Stimulated activated effector memory CD8-positive, alpha-beta T cell treated with anti-CD3 and anti-CD28 coated beads, Interleukin-12 subunit alpha, Interleukin-12 subunit beta, amount 100 ng/mL, for 72 hours (primary cell): Measurements from ENCODE around the gene GCKR.
"Not testable (repeated sequence)": the region's sequence is repeated elsewhere in the genome, so short reads cannot be mapped to it uniquely, and the experiment has no call there.

Source experiments
- ATAC-seq: fragments of 150-1000 bp; cut with Tn5 transposase; 2 replicates; pipeline ENCODE4 v1.10.0; 2021
- DNase-seq, 2 donors: peaks; one replicate each; pipeline ENCODE4 v3.0.0; 2021 to 2022; ENCODE audit warnings: low spot score in 2 of 2
- H3K27ac Mint-ChIP-seq: one replicate; pipeline ENCODE4 v1.8.0; 2022; ENCODE audit warnings: mild to moderate bottlenecking, mixed read lengths
- H3K36me3 Mint-ChIP-seq: one replicate; pipeline ENCODE4 v1.8.0; 2022; ENCODE audit warnings: mild to moderate bottlenecking, mixed read lengths
- H3K4me1 Mint-ChIP-seq: one replicate; pipeline ENCODE4 v1.8.0; 2022; ENCODE audit warnings: mixed read lengths
- H3K4me3 Mint-ChIP-seq: one replicate; pipeline ENCODE4 v1.8.0; 2022; ENCODE audit warnings: mild to moderate bottlenecking, mixed read lengths
- H3K9me3 Mint-ChIP-seq: one replicate; pipeline ENCODE4 v1.8.0; 2022; ENCODE audit warnings: mixed read lengths

Gene GCKR

GRCh38 chr2:27539649-27540048 is 43.0 kb downstream of the GCKR start:
- DNase-seq, H3K4me1 Mint-ChIP-seq, H3K4me3 Mint-ChIP-seq, H3K27ac Mint-ChIP-seq, H3K36me3 Mint-ChIP-seq, H3K9me3 Mint-ChIP-seq, ATAC-seq: not testable (repeated sequence)

DNA sequence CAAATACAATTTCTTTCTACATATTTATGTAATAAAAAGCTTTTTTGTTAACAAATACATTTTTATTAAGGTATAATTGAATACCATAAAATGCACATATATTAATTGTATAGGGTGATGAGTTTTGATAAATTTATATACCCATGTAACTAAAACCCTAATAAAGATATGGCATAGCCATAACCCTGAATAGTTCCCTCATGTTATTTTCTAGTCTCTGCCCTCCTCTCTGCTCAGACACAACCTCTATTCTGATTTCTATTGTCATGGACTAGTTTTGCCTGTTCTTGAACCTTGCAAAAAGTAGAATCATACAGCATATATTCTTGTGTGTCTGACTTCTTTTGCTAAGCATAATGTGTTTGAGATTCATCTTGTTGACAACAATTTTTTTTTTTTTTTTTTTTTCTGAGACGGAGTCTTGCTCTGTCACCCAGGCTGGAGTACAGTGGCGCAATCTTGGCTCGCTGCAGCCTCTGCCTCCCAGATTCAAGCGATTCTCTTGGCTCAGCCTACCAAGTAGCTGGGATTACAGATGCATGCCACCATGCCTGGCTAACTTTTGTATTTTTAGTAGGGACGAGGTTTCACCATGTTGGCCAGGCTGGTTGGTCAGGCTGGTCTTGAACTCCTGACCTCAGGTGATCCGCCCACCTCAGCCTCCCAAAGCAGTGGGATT is 47.6 kb downstream of the GCKR start:
- Mint-ChIP-seq H3K27ac (no peak overlapping the region), H3K4me1 (no peaks in the 10 kb centered on the region), H3K9me3 (no peaks in the 10 kb centered on the region), H3K36me3 (no peaks in the 10 kb centered on the region), H3K4me3 (no peak overlapping the region)
- DNase-seq: no peak
- ATAC-seq: no peak

- H3K27ac Mint-ChIP-seq: no peak overlapping the region
- H3K36me3 Mint-ChIP-seq: no peaks in the 10 kb centered on the region
- ATAC-seq (peak; percentile 88), DNase-seq (no peak)
- no peaks in the 10 kb centered on the region for H3K9me3 Mint-ChIP-seq
- no peaks in the 10 kb centered on the region for H3K4me1 Mint-ChIP-seq
- H3K4me3 Mint-ChIP-seq: no peak overlapping the region
Measured at GRCh38 chr2:27545348-27546141, 48.9 kb downstream of the GCKR start.

DNA sequence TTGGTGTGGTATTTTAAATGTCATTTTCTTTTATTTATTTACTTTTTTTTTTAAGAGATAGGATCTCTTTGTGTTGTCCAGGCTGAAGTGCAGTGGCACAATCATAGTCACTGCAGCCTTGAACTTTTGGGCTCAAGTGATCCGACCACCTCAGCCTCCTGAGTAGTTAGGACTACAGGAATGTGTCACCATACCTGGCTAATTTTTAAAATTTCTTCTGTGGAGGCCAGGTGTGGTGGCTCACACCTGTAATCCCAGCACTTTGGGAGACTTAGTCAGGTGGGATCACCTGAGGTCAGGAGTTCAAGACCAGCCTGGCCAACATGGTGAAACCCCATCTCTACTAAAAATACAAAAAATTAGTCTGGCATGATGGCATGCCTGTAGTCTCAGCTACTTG is 52.7 kb downstream of the GCKR start:
- DNase-seq: no peak
- H3K4me1 Mint-ChIP-seq: no peaks in the 10 kb centered on the region
- H3K36me3 Mint-ChIP-seq: no peaks in the 10 kb centered on the region
- H3K9me3 Mint-ChIP-seq: no peaks in the 10 kb centered on the region
- ATAC-seq: no peak
- H3K27ac Mint-ChIP-seq: no peak overlapping the region
- H3K4me3 Mint-ChIP-seq: no peak overlapping the region

- peak in 1 of 2 donors; percentile 7 for DNase-seq
- H3K9me3 Mint-ChIP-seq: no peaks in the 10 kb centered on the region
- no peaks in the 10 kb centered on the region for H3K36me3 Mint-ChIP-seq
- no peak overlapping the region for H3K27ac Mint-ChIP-seq
- no peaks in the 10 kb centered on the region for H3K4me1 Mint-ChIP-seq
- no peak overlapping the region for H3K4me3 Mint-ChIP-seq
- ATAC-seq: no peak
Measured at GRCh38 chr2:27551514-27551913, 54.9 kb downstream of the GCKR start.

DNA sequence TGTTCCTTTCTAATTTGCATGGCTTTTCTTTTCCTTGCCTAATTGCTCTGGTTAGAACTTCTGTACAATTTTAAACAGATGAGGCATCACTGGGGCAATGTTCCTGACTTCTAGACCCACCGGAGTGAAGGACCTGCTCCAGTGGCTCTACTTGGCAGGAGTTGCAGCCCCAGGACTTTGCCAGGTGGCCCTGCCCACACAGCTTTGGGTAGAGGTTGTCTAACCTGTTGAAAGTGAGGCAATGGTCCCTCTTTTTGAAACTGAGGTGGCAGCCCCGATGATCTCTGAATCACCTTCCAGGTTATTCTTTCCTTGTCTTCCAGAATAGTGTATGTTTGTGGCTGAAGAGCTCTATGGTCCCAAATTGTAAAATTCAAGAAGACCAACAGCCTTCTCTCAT is 56.3 kb downstream of the GCKR start:
- Mint-ChIP-seq H3K27ac (no peak overlapping the region), H3K9me3 (no peaks in the 10 kb centered on the region), H3K4me3 (no peak overlapping the region), H3K4me1 (no peaks in the 10 kb centered on the region), H3K36me3 (no peaks in the 10 kb centered on the region)
- DNase-seq (peak in 1 of 2 donors; percentile 22), ATAC-seq (no peak)

DNA sequence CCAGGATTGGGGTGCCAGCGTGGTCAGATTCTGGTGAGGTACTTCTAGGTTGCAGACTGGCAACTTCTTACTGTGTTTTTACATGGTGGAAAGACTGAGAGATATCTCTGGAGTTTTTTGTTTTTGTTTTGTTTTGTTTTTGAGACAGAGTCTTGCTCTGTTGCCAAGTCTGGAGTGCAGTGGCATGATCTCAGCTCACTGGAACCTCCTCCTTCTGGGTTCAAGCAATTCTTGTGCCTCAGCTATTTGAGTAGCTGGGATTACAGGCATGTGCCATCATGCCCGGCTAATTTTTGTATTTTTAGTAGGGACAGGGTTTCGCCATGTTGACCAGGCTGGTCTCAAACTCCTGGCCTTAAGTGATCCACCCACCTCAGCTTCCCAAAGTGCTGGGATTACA is 57.8 kb downstream of the GCKR start:
- H3K9me3 Mint-ChIP-seq, ATAC-seq, H3K27ac Mint-ChIP-seq, H3K4me3 Mint-ChIP-seq, H3K36me3 Mint-ChIP-seq, H3K4me1 Mint-ChIP-seq: not testable (repeated sequence)
- peak in 1 of 2 donors; percentile 6 for DNase-seq

DNA sequence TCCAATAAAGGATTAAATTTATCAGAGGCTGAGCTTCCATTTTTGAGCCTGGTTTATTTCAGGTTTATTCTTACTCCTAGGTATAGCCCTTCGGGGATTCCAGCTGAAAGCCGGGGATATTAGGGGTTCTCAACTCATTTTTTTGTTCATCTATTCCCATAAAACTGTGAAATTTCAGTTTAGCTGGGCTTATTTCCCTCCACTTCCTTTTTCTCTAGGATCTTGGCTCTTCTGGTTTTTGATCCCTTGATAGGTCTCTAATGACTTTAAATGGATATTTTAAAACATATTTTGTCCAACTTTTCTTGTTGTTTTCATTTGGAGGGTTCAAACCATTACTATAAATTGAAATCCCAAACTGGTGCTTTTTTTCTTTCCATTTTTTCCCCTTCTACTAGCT is 62.6 kb downstream of the GCKR start:
- Mint-ChIP-seq H3K27ac (no peak overlapping the region), H3K4me3 (no peak overlapping the region), H3K36me3 (no peaks in the 10 kb centered on the region), H3K4me1 (no peaks in the 10 kb centered on the region), H3K9me3 (no peaks in the 10 kb centered on the region)
- DNase-seq (no peak), ATAC-seq (no peak)

DNA sequence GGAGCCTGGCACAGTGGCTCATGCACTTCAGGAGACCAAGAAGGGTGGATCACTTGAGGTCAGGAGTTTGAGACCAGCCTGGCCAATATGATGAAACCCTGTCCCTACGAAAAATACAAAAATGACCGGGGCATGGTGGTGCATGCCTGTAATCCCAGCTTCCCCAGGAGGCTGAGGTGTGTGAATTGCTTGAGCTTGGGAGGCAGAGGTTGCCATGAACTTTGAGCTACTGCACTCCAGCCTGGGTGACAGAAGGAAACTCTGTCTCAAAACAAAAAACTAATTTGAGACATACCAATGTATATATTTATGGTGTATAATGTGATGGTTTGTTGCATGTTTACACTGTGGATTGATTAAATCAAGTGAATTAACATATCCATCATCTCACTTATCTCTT is 64.4 kb downstream of the GCKR start:
- Mint-ChIP-seq H3K9me3 (no peaks in the 10 kb centered on the region), H3K4me1 (no peaks in the 10 kb centered on the region), H3K4me3 (no peak overlapping the region), H3K36me3 (no peaks in the 10 kb centered on the region), H3K27ac (no peak overlapping the region)
- no peak for ATAC-seq
- DNase-seq: no peak

DNA sequence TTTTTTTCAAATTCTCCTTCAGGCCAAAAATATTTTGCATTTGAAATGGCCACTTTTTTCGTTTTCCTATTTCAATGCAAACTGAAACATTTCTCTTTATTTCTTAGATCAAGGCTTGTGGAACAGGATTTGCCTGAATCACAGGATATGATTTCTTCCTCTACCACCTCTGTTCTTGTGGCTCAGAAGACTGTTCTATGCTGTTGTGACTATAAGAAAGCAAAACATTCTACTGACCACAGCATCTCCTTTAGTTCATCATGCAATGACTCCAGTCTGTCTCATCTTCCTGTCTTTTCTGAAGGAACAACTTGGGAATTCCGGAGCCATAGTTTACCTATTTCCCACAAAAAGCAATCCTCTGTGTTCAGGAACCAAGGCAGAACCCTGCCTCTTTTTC is 70.0 kb downstream of the GCKR start:
- DNase-seq (peak in 1 of 2 donors; percentile 2), ATAC-seq (no peak)
- Mint-ChIP-seq H3K36me3 (no peaks in the 10 kb centered on the region), H3K4me1 (peaks cover 3% of the 10 kb centered on the region), H3K27ac (no peak overlapping the region), H3K9me3 (no peaks in the 10 kb centered on the region), H3K4me3 (no peak overlapping the region)

DNA sequence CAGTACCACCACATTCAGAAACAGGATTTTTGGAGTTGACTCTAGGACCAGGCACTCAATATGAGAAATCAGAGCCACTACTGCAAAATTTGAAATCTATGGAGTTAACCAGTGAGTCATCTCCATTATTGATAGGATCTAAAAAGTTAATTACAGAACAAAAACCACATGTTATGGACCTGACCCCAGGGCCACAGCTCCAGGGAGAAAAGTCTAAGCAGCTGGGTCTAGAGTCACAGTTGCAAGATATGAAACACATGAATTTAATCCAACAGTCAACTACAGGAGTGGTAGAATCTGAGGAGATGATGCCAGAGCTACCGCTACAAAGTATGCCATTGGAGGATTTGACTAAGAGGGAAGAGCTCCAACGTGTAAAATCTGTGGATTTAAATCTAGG is 72.8 kb downstream of the GCKR start:
- Mint-ChIP-seq H3K4me3 (no peak overlapping the region), H3K9me3 (no peaks in the 10 kb centered on the region), H3K4me1 (peaks cover 10% of the 10 kb centered on the region), H3K27ac (no peak overlapping the region), H3K36me3 (no peaks in the 10 kb centered on the region)
- no peak for ATAC-seq
- no peak for DNase-seq

- H3K4me3 Mint-ChIP-seq: no peak overlapping the region
- H3K36me3 Mint-ChIP-seq: no peaks in the 10 kb centered on the region
- ATAC-seq (no peak), DNase-seq (no peak)
- H3K9me3 Mint-ChIP-seq: no peaks in the 10 kb centered on the region
- H3K27ac Mint-ChIP-seq: no peak overlapping the region
- peaks cover 10% of the 10 kb centered on the region for H3K4me1 Mint-ChIP-seq
Measured at GRCh38 chr2:27571197-27571596, 74.6 kb downstream of the GCKR start.

GRCh38 chr2:27571681-27572080 is 75.0 kb downstream of the GCKR start:
- Mint-ChIP-seq H3K9me3 (no peaks in the 10 kb centered on the region), H3K4me1 (peaks cover 10% of the 10 kb centered on the region), H3K36me3 (no peaks in the 10 kb centered on the region), H3K27ac (no peak overlapping the region), H3K4me3 (no peak overlapping the region)
- ATAC-seq: no peak
- no peak for DNase-seq

DNA sequence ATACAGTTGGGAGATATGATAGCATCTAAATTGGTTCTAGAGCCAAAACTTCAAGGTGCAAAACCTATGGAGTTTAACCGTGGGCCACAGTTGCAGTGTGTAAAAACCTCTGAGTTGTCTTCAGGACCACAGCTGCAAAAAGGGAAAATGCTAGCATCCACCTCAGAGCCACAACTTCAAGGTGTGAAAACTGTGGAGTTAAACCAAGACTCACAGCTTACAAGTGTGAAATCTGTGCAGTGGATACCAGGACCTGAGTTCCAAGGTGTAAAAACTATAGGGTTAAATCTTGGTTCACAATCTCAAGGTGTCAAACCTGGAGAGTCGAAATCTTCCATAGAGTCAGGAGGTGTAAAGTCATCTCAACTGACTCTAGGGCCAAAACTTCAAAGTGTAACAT is 75.8 kb downstream of the GCKR start:
- DNase-seq (no peak), ATAC-seq (peak; percentile 74)
- H3K9me3 Mint-ChIP-seq: no peaks in the 10 kb centered on the region
- no peak overlapping the region for H3K4me3 Mint-ChIP-seq
- peaks cover 10% of the 10 kb centered on the region for H3K4me1 Mint-ChIP-seq
- H3K36me3 Mint-ChIP-seq: no peaks in the 10 kb centered on the region
- H3K27ac Mint-ChIP-seq: no peak overlapping the region

- H3K4me3 Mint-ChIP-seq: no peak overlapping the region
- H3K36me3 Mint-ChIP-seq: no peaks in the 10 kb centered on the region
- H3K4me1 Mint-ChIP-seq: peaks cover 10% of the 10 kb centered on the region
- H3K27ac Mint-ChIP-seq: no peak overlapping the region
- no peaks in the 10 kb centered on the region for H3K9me3 Mint-ChIP-seq
- ATAC-seq: peak; percentile 70
- peak in 1 of 2 donors; percentile 53 for DNase-seq
Measured at GRCh38 chr2:27572998-27573429, 76.4 kb downstream of the GCKR start.
